Keratinocyte (primary cell): ENCODE measurements around the gene TRAF3. TPM values are rescaled to one million over a fixed set of nuclear protein-coding genes. Genes with fewer than 3 reads are reported as not detected.

Experiments used
- DNase-seq: peaks from one replicate; pipeline ENCODE4 v3.0.0-alpha.2; 2011; ENCODE audit warnings: low read depth, missing footprints, low spot score
- FAIRE-seq: peaks from 2 replicates; lab custom pipeline; 2011; peaks lifted over from hg19 to GRCh38; lab: Jason Lieb, UNC
- H2AFZ ChIP-seq: 2 replicates; pipeline ENCODE4 v1.6.0; 2012; ENCODE audit warnings: low read length, control low read depth, inconsistent platforms; ENCODE audit not compliant: control insufficient read depth
- H3K27ac ChIP-seq: 2 replicates; pipeline ENCODE4 v1.5.1; 2011; ENCODE audit warnings: low read length; ENCODE audit not compliant: control insufficient read depth, insufficient read depth
- H3K27me3 ChIP-seq: 3 replicates; pipeline ENCODE4 v1.6.0; 2011; ENCODE audit warnings: low read length; ENCODE audit not compliant: control insufficient read depth, insufficient read depth; ENCODE audit errors: extremely low read depth
- H3K36me3 ChIP-seq, 2 experiments: 2 replicates in 1 of 2; 3 replicates in 1 of 2; pipeline ENCODE4 v1.5.1; 2011; ENCODE audit warnings: low read length in 2 of 2, mild to moderate bottlenecking in 1 of 2; ENCODE audit not compliant: control insufficient read depth in 2 of 2, insufficient read depth in 2 of 2; ENCODE audit errors: extremely low read depth in 1 of 2
- H3K4me1 ChIP-seq: 3 replicates; pipeline ENCODE4 v1.5.1; 2011; ENCODE audit warnings: low read length; ENCODE audit not compliant: control insufficient read depth, insufficient read depth; ENCODE audit errors: extremely low read depth
- H3K4me2 ChIP-seq: 3 replicates; pipeline ENCODE4 v1.6.0; 2011; ENCODE audit warnings: low read depth, low read length; ENCODE audit not compliant: control insufficient read depth, insufficient read depth; ENCODE audit errors: extremely low read depth
- H3K4me3 ChIP-seq, 3 experiments: fragments of 200-600 bp in 1 of 3; sonication (generic) in 1 of 3; 2 replicates in 2 of 3; 3 replicates in 1 of 3; pipeline ENCODE4 v1.5.1; 2011 to 2016; ENCODE audit warnings: low read length in 3 of 3, mild to moderate bottlenecking in 3 of 3, control low read depth in 2 of 3, inconsistent platforms in 1 of 3, low read depth in 1 of 3, mixed read lengths in 1 of 3, mixed run types in 1 of 3, moderate library complexity in 1 of 3; ENCODE audit not compliant: control insufficient read depth in 2 of 3, insufficient read depth in 2 of 3; ENCODE audit errors: extremely low read depth in 1 of 3
- H3K79me2 ChIP-seq: 2 replicates; pipeline ENCODE4 v1.6.0; 2012; ENCODE audit warnings: low read length; ENCODE audit not compliant: control insufficient read depth, insufficient read depth
- H3K9ac ChIP-seq: 3 replicates; pipeline ENCODE4 v1.6.0; 2011; ENCODE audit warnings: low read length; ENCODE audit not compliant: control insufficient read depth, insufficient read depth; ENCODE audit errors: extremely low read depth
- H3K9me1 ChIP-seq: 3 replicates; pipeline ENCODE4 v1.6.0; 2011; ENCODE audit warnings: low read length; ENCODE audit not compliant: control insufficient read depth, insufficient read depth; ENCODE audit errors: extremely low read depth
- H3K9me3 ChIP-seq: 2 replicates; pipeline ENCODE4 v1.5.1; 2012; ENCODE audit warnings: low read depth, low read length; ENCODE audit not compliant: control insufficient read depth
- H4K20me1 ChIP-seq: 3 replicates; pipeline ENCODE4 v1.6.0; 2011; ENCODE audit warnings: low read length; ENCODE audit not compliant: control insufficient read depth, insufficient read depth; ENCODE audit errors: extremely low read depth
- EZH2 ChIP-seq: IDR thresholded peaks from one replicate; pipeline ENCODE4 v1.6.1; 2012; ENCODE audit warnings: inconsistent platforms, mild to moderate bottlenecking, low read length, moderate library complexity
- dilution Hi-C: fragments of 300-500 bp; cut with MboI; formaldehyde crosslinking; loops from one replicate; pipeline ENCODE4 v1.7.0; 2020; ENCODE audit warnings: low sequenced_read_pairs; ENCODE audit not compliant: extremely low pct_ligation_motif_present
- polyA plus RNA-seq, 5 experiments: library from polyadenylated mRNA; depleted of rRNA in 3 of 5; stranded (reverse) in 3 of 5; stranded (forward) in 1 of 5; unstranded in 1 of 5; fragments of >200 nt; gene quantifications; 1 replicate in 1 of 5; 2 replicates in 3 of 5; 3 replicates in 1 of 5; pipeline versions ENCODE4 v1.2.1 to v1.2.3, GENCODE V29; 2011 to 2012; ENCODE audit warnings: missing spikeins in 2 of 5, low read depth in 1 of 5, low replicate concordance in 1 of 5
- TF ChIP-seq, protein P1 (sequence below), 3 experiments: IDR thresholded peaks in 1 of 3; conservative IDR thresholded peaks in 1 of 3; optimal IDR thresholded peaks in 1 of 3; 2 replicates in 2 of 3; 3 replicates in 1 of 3; pipeline versions ENCODE3 to v1.5.1; 2011; ENCODE audit warnings: low read length in 3 of 3, mild to moderate bottlenecking in 3 of 3, moderate library complexity in 2 of 3, control low read depth in 1 of 3, inconsistent platforms in 1 of 3; ENCODE audit not compliant: insufficient read depth in 2 of 3; ENCODE audit errors: extremely low read depth in 1 of 3

TRAF3 gene
- polyA plus RNA-seq, 1 donor (not counting 4 experiments of a cell fraction or from before 2014, with no cell fraction given), result 12.5 TPM

DNA sequence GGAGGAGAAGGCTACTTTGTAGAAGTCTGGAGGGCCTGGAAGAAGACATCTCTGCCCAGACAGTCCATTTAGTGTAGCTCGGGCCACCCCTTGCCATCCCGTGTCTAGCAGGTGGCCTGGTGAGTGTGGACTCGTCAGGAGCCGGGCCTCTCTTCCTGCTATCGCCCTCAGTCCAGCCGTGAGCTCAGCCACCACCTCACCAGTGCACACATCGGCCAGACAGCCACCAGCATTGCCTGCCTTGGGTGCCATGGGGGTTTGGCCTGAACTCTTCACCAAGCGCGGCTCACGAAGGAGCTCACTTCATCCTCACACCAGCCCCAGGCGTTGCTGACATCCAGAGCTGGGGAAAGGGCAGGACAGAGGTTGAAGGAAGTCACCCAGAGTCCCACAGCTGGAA, 19.6 kb upstream of the TRAF3 start:
- no peak overlapping the region for H3K9ac ChIP-seq
- H3K36me3 ChIP-seq, result no peaks in the 10 kb centered on the region
- peaks cover 12% of the 10 kb centered on the region for H3K27me3 ChIP-seq
- H3K9me3 ChIP-seq, result no peaks in the 10 kb centered on the region
- DNase-seq (no peak), FAIRE-seq (no peak)
- TF ChIP-seq, protein P1, sequence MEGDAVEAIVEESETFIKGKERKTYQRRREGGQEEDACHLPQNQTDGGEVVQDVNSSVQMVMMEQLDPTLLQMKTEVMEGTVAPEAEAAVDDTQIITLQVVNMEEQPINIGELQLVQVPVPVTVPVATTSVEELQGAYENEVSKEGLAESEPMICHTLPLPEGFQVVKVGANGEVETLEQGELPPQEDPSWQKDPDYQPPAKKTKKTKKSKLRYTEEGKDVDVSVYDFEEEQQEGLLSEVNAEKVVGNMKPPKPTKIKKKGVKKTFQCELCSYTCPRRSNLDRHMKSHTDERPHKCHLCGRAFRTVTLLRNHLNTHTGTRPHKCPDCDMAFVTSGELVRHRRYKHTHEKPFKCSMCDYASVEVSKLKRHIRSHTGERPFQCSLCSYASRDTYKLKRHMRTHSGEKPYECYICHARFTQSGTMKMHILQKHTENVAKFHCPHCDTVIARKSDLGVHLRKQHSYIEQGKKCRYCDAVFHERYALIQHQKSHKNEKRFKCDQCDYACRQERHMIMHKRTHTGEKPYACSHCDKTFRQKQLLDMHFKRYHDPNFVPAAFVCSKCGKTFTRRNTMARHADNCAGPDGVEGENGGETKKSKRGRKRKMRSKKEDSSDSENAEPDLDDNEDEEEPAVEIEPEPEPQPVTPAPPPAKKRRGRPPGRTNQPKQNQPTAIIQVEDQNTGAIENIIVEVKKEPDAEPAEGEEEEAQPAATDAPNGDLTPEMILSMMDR (optimal IDR thresholded peaks at IDR 0.05 in 1 of 3, IDR thresholded peaks at IDR 0.05 in 1 of 3, conservative IDR thresholded peaks at IDR 0.05 in 1 of 3; ENCODE audit: extremely low read depth in 1 of 3, insufficient read depth in 2 of 3, low read length in 3 of 3), result no peak
- no peak for TF ChIP-seq EZH2
- no peak overlapping the region for H3K4me2 ChIP-seq
- dilution Hi-C loops, result no loop called here
- H3K4me1 ChIP-seq, result no peaks in the 10 kb centered on the region
- H2AFZ ChIP-seq, result no peak overlapping the region
- H4K20me1 ChIP-seq, result no peaks in the 10 kb centered on the region
- H3K79me2 ChIP-seq, result no peaks in the 10 kb centered on the region
- no peak overlapping the region for H3K27ac ChIP-seq
- H3K9me1 ChIP-seq, result no peaks in the 10 kb centered on the region
- H3K4me3 ChIP-seq, result no peak overlapping the region

DNA sequence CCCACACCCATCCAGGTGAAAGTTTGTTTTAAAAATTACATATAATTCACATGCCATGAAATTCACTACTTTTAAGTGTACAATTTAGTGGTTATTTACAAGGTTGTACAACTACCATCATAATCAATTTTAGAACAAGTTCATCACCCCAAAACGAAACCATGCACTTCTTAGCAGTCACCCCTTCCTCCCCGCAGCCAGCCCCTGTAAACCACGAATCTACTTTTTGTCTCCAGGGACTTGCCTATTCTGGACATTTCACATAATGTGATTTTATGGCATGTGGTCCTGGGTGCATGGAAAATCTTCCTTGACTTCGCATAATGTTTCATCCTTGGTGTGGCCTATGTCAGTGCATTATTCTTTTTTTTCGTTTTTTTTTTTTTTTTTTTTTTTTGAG, 19.2 kb upstream of the TRAF3 start:
- H3K4me1 ChIP-seq, result no peaks in the 10 kb centered on the region

More for the DNA sequence above, 19.2 kb upstream of the TRAF3 start:
- H3K9me1 ChIP-seq, result no peaks in the 10 kb centered on the region
- H3K27ac ChIP-seq, result no peak overlapping the region
- no peak overlapping the region for H2AFZ ChIP-seq
- TF ChIP-seq, protein P1 (optimal IDR thresholded peaks at IDR 0.05 in 1 of 3, IDR thresholded peaks at IDR 0.05 in 1 of 3, conservative IDR thresholded peaks at IDR 0.05 in 1 of 3; ENCODE audit: extremely low read depth in 1 of 3, insufficient read depth in 2 of 3, low read length in 3 of 3), result no peak
- TF ChIP-seq EZH2, result no peak
- DNase-seq (no peak), FAIRE-seq (no peak)
- no peak overlapping the region for H3K4me3 ChIP-seq
- H3K4me2 ChIP-seq, result no peak overlapping the region
- H3K36me3 ChIP-seq, result no peaks in the 10 kb centered on the region
- dilution Hi-C loops, result no loop called here
- peaks cover 12% of the 10 kb centered on the region for H3K27me3 ChIP-seq
- no peaks in the 10 kb centered on the region for H3K79me2 ChIP-seq
- no peak overlapping the region for H3K9ac ChIP-seq
- H3K9me3 ChIP-seq, result no peaks in the 10 kb centered on the region
- H4K20me1 ChIP-seq, result no peaks in the 10 kb centered on the region
